DND-41 (cell line): ENCODE measurements around the gene VAMP1.
A peak's percentile ranks its signal among the peaks of the same experiment; 100 is the strongest.
"Not testable (repeated sequence)": the region's sequence is repeated elsewhere in the genome, so short reads cannot be mapped to it uniquely, and the experiment has no call there.

Source experiments
- ATAC-seq: fragments of 200-7000 bp; cut with Tn5 transposase; 3 replicates; pipeline ENCODE4 v1.9.1; 2021; ENCODE audit warnings: low read depth; ENCODE audit not compliant: insufficient read depth
- DNase-seq: peaks from one replicate; pipeline ENCODE4 v3.0.0-alpha.2; 2020
- H2AFZ ChIP-seq: 2 replicates; pipeline ENCODE4 v1.6.0; 2012; ENCODE audit warnings: low read depth, low read length
- H3K27ac ChIP-seq: 2 replicates; pipeline ENCODE4 v1.5.1; 2012; ENCODE audit warnings: low read length, inconsistent platforms
- H3K27me3 ChIP-seq: fragments of 200-600 bp; sonication (generic); 2 replicates; pipeline ENCODE4 v1.6.0; 2012; ENCODE audit warnings: low read length, mild to moderate bottlenecking, inconsistent platforms; ENCODE audit not compliant: insufficient read depth, poor library complexity
- H3K36me3 ChIP-seq: 2 replicates; pipeline ENCODE4 v1.5.1; 2012; ENCODE audit warnings: low read length, inconsistent platforms; ENCODE audit not compliant: insufficient read depth
- H3K4me1 ChIP-seq: 2 replicates; pipeline ENCODE4 v1.5.1; 2012; ENCODE audit warnings: mild to moderate bottlenecking, low read length; ENCODE audit not compliant: insufficient read depth
- H3K4me2 ChIP-seq: 2 replicates; pipeline ENCODE4 v1.6.0; 2012; ENCODE audit warnings: mild to moderate bottlenecking, moderate library complexity, low read length, inconsistent platforms; ENCODE audit not compliant: insufficient read depth
- H3K4me3 ChIP-seq, 2 experiments: fragments of 200-600 bp in 1 of 2; shearing (Covaris generic) in 1 of 2; 2 replicates each; pipeline ENCODE4 v1.5.1; 2012 to 2016; ENCODE audit warnings: inconsistent platforms in 2 of 2, low read length in 2 of 2, mild to moderate bottlenecking in 2 of 2, low read depth in 1 of 2, moderate library complexity in 1 of 2
- H3K79me2 ChIP-seq: 2 replicates; pipeline ENCODE4 v1.6.0; 2012; ENCODE audit warnings: low read length, inconsistent platforms; ENCODE audit not compliant: insufficient read depth
- H3K9ac ChIP-seq: 2 replicates; pipeline ENCODE4 v1.6.0; 2012; ENCODE audit warnings: low read depth, mild to moderate bottlenecking, inconsistent platforms, low read length, moderate library complexity
- H3K9me3 ChIP-seq: 2 replicates; pipeline ENCODE4 v1.5.1; 2012; ENCODE audit warnings: low read length, moderate library complexity, mild to moderate bottlenecking, inconsistent platforms; ENCODE audit not compliant: insufficient read depth, severe bottlenecking
- H4K20me1 ChIP-seq: 2 replicates; pipeline ENCODE4 v1.6.0; 2012; ENCODE audit warnings: low read length; ENCODE audit not compliant: insufficient read depth
- EZH2 ChIP-seq: IDR thresholded peaks from 3 replicates; pipeline ENCODE4 v1.6.1; 2012; ENCODE audit warnings: borderline replicate concordance, low read depth, mild to moderate bottlenecking, moderate library complexity, low read length, inconsistent platforms; ENCODE audit not compliant: severe bottlenecking
- TF ChIP-seq, protein P1 (sequence below): IDR thresholded peaks from 2 replicates; pipeline ENCODE4 v1.5.1; 2012; ENCODE audit warnings: borderline replicate concordance, low read length, moderate library complexity, mild to moderate bottlenecking; ENCODE audit not compliant: poor library complexity, severe bottlenecking; ENCODE audit errors: extremely low read depth

The VAMP1 gene

DNA sequence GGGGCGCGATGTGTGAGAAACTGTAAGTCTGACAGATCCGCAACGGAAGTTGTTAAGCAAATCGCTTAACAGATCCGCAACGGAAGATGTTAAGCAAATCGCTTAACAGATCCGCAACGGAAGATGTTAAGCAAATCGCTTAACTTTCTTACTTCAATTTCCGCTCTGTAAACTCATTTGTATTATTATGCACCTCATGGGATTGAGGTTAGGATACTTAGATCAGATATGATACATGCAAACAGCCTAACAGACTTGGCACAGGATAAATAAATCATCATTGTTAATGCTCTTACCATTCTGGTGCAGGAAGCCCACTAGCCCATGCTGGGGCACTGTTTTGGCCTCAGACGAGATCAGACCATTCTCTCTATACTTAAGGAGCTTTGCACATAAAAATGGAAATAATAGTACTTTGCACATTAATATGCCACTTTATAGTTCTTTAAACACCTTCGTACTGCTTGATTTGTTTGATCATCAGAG, 23.8 kb upstream of the VAMP1 start:
- H3K27me3 ChIP-seq: no peaks in the 10 kb centered on the region
- DNase-seq: no peak
- peak overlapping the region; percentile 72 for H3K4me2 ChIP-seq
- no peaks in the 10 kb centered on the region for H4K20me1 ChIP-seq
- H2AFZ ChIP-seq: peak overlapping the region; percentile 68
- peak overlapping the region; percentile 94 for H3K9ac ChIP-seq
- peak overlapping the region; percentile 39 to 75; a peak in 3 of 4 replicates for H3K4me3 ChIP-seq
- TF ChIP-seq, protein P1, sequence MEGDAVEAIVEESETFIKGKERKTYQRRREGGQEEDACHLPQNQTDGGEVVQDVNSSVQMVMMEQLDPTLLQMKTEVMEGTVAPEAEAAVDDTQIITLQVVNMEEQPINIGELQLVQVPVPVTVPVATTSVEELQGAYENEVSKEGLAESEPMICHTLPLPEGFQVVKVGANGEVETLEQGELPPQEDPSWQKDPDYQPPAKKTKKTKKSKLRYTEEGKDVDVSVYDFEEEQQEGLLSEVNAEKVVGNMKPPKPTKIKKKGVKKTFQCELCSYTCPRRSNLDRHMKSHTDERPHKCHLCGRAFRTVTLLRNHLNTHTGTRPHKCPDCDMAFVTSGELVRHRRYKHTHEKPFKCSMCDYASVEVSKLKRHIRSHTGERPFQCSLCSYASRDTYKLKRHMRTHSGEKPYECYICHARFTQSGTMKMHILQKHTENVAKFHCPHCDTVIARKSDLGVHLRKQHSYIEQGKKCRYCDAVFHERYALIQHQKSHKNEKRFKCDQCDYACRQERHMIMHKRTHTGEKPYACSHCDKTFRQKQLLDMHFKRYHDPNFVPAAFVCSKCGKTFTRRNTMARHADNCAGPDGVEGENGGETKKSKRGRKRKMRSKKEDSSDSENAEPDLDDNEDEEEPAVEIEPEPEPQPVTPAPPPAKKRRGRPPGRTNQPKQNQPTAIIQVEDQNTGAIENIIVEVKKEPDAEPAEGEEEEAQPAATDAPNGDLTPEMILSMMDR: peak; percentile 39
- TF ChIP-seq EZH2: no peak
- peak; percentile 53 for ATAC-seq
- H3K9me3 ChIP-seq: no peaks in the 10 kb centered on the region
- H3K79me2 ChIP-seq: peaks cover 59% of the 10 kb centered on the region
- peak overlapping the region; percentile 91 for H3K27ac ChIP-seq
- H3K4me1 ChIP-seq: peaks cover 44% of the 10 kb centered on the region
- peaks cover 40% of the 10 kb centered on the region for H3K36me3 ChIP-seq

DNA sequence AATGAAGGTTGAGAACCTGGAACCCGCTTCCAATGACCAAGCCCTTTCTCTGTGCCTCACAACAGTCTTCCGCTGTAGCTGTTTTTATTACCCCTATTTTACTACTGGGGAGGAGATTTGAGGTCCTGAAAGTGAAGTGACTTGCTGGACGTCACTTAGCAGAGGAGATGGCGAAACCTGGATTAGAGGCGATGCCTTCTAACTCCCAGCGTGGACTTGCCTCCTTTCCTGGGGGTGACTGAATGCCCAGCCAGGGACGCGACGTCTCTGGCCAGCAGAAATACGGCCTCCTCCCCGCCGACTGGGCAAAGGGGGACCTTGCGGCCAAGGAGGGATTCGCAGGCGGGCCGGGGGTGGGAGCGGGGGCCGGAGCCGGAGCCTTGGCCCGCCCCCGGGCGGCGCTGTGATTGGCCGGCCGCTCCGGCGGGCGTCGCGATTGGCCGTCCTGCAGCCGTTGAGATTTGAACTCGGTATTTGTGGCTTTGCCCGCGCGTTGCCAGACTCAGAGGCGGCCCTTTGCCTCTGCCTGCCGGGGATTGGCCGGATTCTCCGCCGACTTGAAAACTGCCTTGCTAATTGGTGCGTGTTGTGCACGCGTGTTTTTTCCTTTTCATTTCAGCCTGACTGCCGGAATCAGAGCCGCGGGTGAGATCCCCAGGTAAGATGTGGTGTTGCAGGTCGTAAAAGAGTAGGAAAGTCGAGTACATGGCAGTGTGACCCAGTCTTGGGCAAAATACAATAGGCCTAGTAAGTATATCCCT, 23.2 kb upstream of the VAMP1 start, which contains the start of gene NCAPD2:
NCAPD2 (plus strand) TSS at position 606 of the 761 bp plus-strand sequence. CDS start 997 bp downstream, outside the sequence.
- ATAC-seq (peak; percentile 85), DNase-seq (peak; percentile 93)
- no peaks in the 10 kb centered on the region for H3K27me3 ChIP-seq
- H3K79me2 ChIP-seq: peaks cover 53% of the 10 kb centered on the region
- H3K4me1 ChIP-seq: peaks cover 44% of the 10 kb centered on the region
- TF ChIP-seq EZH2: no peak
- TF ChIP-seq, protein P1: no peak
- peaks cover 34% of the 10 kb centered on the region for H3K36me3 ChIP-seq
- peak within 1 kb of the TSS; percentile 94 for H3K9ac ChIP-seq
- peak within 1 kb of the TSS; percentile 80 for H2AFZ ChIP-seq
- peak within 1 kb of the TSS; percentile 63 to 75 for H3K4me3 ChIP-seq
- H3K4me2 ChIP-seq: peak within 1 kb of the TSS; percentile 72
- no peaks in the 10 kb centered on the region for H4K20me1 ChIP-seq
- no peaks in the 10 kb centered on the region for H3K9me3 ChIP-seq
- H3K27ac ChIP-seq: peak within 1 kb of the TSS; percentile 98

DNA sequence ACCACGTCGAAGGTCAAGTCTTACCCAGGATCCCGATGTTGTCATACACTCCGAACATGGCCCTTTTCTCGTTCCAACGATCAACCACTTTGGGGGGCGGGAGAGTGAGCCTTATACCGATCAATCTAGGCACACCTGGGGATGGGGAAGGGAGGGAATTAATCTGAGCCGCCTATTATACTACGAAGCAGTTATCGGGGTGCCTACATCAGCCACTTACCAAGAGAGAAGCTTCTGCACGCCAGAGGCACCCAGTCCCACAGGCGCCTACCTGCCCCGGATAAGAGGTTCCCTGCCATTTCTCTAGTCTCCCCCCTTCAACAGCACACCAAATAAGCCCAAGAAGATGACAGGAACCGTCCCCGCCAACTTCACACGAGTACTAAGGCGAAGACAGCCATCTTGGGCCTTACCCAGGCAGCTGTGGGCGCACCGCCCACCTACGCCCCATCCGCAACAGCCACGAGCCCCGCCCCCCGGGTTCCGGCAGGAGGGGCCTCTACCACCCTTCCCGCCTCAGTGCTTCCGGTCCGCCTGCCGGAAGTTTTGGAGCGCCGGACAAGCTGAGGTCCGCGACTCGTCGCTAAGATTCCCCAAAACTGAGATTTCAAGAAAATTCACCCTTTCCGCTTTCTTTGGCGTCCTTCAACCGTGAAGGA, 22.5 kb upstream of the VAMP1 start, which contains the start of gene MRPL51:
MRPL51 (minus strand) TSS at position 425 of the 659 bp plus-strand sequence; CDS start at position 299, 126 bp downstream.
- Histone ChIP-seq H3K79me2 (peaks cover 47% of the 10 kb centered on the region), H3K4me1 (peaks cover 44% of the 10 kb centered on the region), H3K27me3 (no peaks in the 10 kb centered on the region), H3K9me3 (no peaks in the 10 kb centered on the region), H3K4me3 (peak within 1 kb of the TSS; percentile 63 to 75), H3K36me3 (peaks cover 34% of the 10 kb centered on the region), H2AFZ (peak within 1 kb of the TSS; percentile 80), H3K4me2 (peak within 1 kb of the TSS; percentile 72), H3K9ac (peak within 1 kb of the TSS; percentile 94), H4K20me1 (no peaks in the 10 kb centered on the region), H3K27ac (peak within 1 kb of the TSS; percentile 98)
- TF ChIP-seq, protein P1: no peak
- TF ChIP-seq EZH2: no peak
- ATAC-seq: peak; percentile 79
- DNase-seq: peak; percentile 93

DNA sequence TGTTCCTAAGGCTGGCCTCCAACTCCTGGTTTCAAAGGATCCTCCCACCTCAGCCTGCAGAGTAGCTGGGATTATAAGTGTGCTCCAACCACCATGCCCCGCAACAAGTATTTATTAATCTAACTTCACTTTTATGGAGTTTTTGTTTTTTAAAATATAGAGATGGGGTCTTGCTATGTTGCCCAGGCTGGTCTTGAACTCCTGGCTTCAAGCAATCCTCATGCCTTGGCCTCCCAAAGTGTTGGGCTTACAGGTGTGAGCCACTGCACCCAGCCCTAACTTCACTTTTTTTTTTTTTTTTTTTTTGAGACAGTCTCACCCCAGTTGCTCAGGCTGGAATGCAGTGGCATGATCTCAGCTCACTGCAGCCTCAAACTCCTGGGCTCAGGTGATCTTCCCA, 20.2 kb upstream of the VAMP1 start:
- not testable (repeated sequence) for H3K27ac ChIP-seq, H4K20me1 ChIP-seq, ATAC-seq, H3K4me2 ChIP-seq, H3K9ac ChIP-seq, H3K9me3 ChIP-seq, H2AFZ ChIP-seq, H3K4me3 ChIP-seq, H3K27me3 ChIP-seq, DNase-seq
- peaks cover 26% of the 10 kb centered on the region for H3K79me2 ChIP-seq
- H3K4me1 ChIP-seq: peaks cover 27% of the 10 kb centered on the region
- H3K36me3 ChIP-seq: peaks cover 18% of the 10 kb centered on the region
